K562 (cell line): ENCODE data around the gene AIG1.

Experiments used
- EGR1 ChIP-seq: fragments of 450-650 bp; conservative IDR thresholded peaks from 2 replicates; pipeline ENCODE4 v1.6.1; 2017; ENCODE audit warnings: mild to moderate bottlenecking
- EZH2 ChIP-seq: IDR thresholded peaks from 2 replicates; pipeline ENCODE4 v1.6.1; 2012; ENCODE audit warnings: low read depth, mild to moderate bottlenecking, inconsistent platforms, low read length, borderline replicate concordance
- POLR2A ChIP-seq: fragments of 450-650 bp; conservative IDR thresholded peaks from 2 replicates; pipeline ENCODE4 v1.6.1; 2016
- TAF15 ChIP-seq: fragments of 200-400 bp; formaldehyde crosslinking; IDR thresholded peaks from 2 replicates; pipeline ENCODE4 v1.6.1; 2017; ENCODE audit warnings: mild to moderate bottlenecking, low read depth, low read length, moderate library complexity
- YY1 ChIP-seq, 3 experiments: IDR thresholded peaks; 2 replicates each; pipeline ENCODE4 v1.6.1; 2011; ENCODE audit warnings: low read length in 2 of 3, mild to moderate bottlenecking in 2 of 3, moderate library complexity in 2 of 3, borderline replicate concordance in 1 of 3, control low read depth in 1 of 3, low read depth in 1 of 3; ENCODE audit not compliant: insufficient read depth in 3 of 3, insufficient replicate concordance in 2 of 3, control insufficient read depth in 1 of 3, insufficient read length in 1 of 3; ENCODE audit errors: extremely low read depth in 1 of 3
- ZBTB2 ChIP-seq: fragments of 450-650 bp; IDR thresholded peaks from 2 replicates; pipeline ENCODE4 v1.6.1; 2016; ENCODE audit warnings: antibody characterized with exemption
- ZEB2 ChIP-seq: fragments of 450-650 bp; IDR thresholded peaks from 2 replicates; pipeline ENCODE4 v1.6.1; 2016
- ZNF12 ChIP-seq: sonication (generic); formaldehyde crosslinking; IDR thresholded peaks from 2 replicates; pipeline ENCODE4 v1.4.0; 2020; ENCODE audit warnings: mild to moderate bottlenecking, missing genetic modification reagents
- TF ChIP-seq, protein P1 (sequence below), 2 experiments: fragments of 450-650 bp; formaldehyde crosslinking in 1 of 2; IDR thresholded peaks; 2 replicates each; pipeline versions ENCODE4 v1.4.0 to v1.6.1; 2014 to 2020; ENCODE audit warnings: mild to moderate bottlenecking in 2 of 2, borderline replicate concordance in 1 of 2, low read depth in 1 of 2
- TF ChIP-seq, protein P2 (sequence below): sonication (generic); formaldehyde crosslinking; IDR thresholded peaks from 2 replicates; pipeline ENCODE4 v1.5.0; 2020; ENCODE audit warnings: missing genetic modification reagents
- TF ChIP-seq, protein P3 (sequence below), 3 experiments: IDR thresholded peaks in 2 of 3; conservative IDR thresholded peaks in 1 of 3; 2 replicates each; pipeline ENCODE4 v1.5.1; 2011 to 2012; ENCODE audit warnings: low read length in 3 of 3, mild to moderate bottlenecking in 3 of 3, control low read depth in 2 of 3, improper control_type of control experiment in 1 of 3, inconsistent platforms in 1 of 3, low read depth in 1 of 3, mixed read lengths in 1 of 3, moderate library complexity in 1 of 3; ENCODE audit not compliant: insufficient read depth in 2 of 3

DNA sequence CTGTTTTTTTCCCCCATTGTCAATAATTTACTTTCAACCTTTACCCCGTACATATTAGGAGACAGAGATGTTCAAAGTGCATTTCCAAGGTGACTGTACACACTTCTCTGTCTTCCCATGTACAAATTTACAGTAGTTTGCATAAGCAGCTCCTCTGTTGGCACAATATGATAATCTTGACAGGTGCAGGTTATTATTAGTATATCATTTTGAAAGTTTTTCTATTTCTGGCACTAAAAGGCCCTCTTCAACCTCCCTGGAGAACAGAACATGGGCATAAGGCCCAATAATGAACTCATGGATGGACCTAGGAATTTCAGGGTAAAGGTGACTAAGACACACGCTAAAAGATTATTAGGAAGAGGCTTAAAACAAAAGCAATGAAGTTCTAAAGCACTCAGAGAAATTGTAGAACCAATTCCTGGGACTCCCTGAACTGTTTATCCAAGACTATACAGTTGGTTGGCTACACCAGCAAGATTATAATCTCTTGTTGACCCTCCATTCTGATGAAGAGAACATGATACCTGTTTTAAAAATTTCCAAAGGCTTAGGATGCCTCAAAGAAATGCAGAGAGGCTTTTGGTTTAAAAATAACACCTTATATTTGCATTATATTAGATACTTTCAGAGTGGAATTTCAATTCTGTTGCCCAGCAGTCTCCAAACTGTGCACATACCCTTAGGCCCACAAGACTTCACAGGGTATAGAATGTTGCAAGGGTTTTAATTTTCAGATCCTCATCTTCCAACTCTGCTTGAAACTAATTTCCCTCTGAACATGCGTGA lies 1.1 kb downstream of the AIG1 start:
- no peak for TF ChIP-seq YY1 (IDR thresholded peaks at IDR 0.05; ENCODE audit: borderline replicate concordance in 1 of 3, control insufficient read depth in 1 of 3, extremely low read depth in 1 of 3, insufficient read depth in 3 of 3, insufficient read length in 1 of 3, insufficient replicate concordance in 2 of 3, low read depth in 1 of 3, low read length in 2 of 3)
- no peak for TF ChIP-seq EGR1
- TF ChIP-seq, protein P1, sequence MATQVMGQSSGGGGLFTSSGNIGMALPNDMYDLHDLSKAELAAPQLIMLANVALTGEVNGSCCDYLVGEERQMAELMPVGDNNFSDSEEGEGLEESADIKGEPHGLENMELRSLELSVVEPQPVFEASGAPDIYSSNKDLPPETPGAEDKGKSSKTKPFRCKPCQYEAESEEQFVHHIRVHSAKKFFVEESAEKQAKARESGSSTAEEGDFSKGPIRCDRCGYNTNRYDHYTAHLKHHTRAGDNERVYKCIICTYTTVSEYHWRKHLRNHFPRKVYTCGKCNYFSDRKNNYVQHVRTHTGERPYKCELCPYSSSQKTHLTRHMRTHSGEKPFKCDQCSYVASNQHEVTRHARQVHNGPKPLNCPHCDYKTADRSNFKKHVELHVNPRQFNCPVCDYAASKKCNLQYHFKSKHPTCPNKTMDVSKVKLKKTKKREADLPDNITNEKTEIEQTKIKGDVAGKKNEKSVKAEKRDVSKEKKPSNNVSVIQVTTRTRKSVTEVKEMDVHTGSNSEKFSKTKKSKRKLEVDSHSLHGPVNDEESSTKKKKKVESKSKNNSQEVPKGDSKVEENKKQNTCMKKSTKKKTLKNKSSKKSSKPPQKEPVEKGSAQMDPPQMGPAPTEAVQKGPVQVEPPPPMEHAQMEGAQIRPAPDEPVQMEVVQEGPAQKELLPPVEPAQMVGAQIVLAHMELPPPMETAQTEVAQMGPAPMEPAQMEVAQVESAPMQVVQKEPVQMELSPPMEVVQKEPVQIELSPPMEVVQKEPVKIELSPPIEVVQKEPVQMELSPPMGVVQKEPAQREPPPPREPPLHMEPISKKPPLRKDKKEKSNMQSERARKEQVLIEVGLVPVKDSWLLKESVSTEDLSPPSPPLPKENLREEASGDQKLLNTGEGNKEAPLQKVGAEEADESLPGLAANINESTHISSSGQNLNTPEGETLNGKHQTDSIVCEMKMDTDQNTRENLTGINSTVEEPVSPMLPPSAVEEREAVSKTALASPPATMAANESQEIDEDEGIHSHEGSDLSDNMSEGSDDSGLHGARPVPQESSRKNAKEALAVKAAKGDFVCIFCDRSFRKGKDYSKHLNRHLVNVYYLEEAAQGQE (IDR thresholded peaks at IDR 0.05; ENCODE audit: borderline replicate concordance), result no peak
- TF ChIP-seq, protein P1 (CRISPR knock-in tag; IDR thresholded peaks at IDR 0.05; ENCODE audit: low read depth), result no peak
- no peak for TF ChIP-seq POLR2A
- no peak for TF ChIP-seq ZEB2
- no peak for TF ChIP-seq ZBTB2
- no peak for TF ChIP-seq TAF15
- TF ChIP-seq EZH2, result no peak
- no peak for TF ChIP-seq ZNF12 (CRISPR knock-in tag)
- TF ChIP-seq, protein P2, sequence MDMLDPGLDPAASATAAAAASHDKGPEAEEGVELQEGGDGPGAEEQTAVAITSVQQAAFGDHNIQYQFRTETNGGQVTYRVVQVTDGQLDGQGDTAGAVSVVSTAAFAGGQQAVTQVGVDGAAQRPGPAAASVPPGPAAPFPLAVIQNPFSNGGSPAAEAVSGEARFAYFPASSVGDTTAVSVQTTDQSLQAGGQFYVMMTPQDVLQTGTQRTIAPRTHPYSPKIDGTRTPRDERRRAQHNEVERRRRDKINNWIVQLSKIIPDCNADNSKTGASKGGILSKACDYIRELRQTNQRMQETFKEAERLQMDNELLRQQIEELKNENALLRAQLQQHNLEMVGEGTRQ (CRISPR knock-in tag), result no peak
- TF ChIP-seq, protein P3, sequence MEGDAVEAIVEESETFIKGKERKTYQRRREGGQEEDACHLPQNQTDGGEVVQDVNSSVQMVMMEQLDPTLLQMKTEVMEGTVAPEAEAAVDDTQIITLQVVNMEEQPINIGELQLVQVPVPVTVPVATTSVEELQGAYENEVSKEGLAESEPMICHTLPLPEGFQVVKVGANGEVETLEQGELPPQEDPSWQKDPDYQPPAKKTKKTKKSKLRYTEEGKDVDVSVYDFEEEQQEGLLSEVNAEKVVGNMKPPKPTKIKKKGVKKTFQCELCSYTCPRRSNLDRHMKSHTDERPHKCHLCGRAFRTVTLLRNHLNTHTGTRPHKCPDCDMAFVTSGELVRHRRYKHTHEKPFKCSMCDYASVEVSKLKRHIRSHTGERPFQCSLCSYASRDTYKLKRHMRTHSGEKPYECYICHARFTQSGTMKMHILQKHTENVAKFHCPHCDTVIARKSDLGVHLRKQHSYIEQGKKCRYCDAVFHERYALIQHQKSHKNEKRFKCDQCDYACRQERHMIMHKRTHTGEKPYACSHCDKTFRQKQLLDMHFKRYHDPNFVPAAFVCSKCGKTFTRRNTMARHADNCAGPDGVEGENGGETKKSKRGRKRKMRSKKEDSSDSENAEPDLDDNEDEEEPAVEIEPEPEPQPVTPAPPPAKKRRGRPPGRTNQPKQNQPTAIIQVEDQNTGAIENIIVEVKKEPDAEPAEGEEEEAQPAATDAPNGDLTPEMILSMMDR (IDR thresholded peaks at IDR 0.05 in 2 of 3, conservative IDR thresholded peaks at IDR 0.05 in 1 of 3; ENCODE audit: insufficient read depth in 2 of 3, low read depth in 1 of 3, low read length in 3 of 3), result no peak
